ENCODE results near the gene HS6ST2.

GRCh38 chrX:132665676-132666075 lies 292.8 kb downstream of the HS6ST2 start:
- TF ChIP-seq EZH2 (IDR thresholded peaks at IDR 0.05; ENCODE audit: insufficient read depth, poor library complexity, severe bottlenecking) (no peak), EZH2phosphoT487 (IDR thresholded peaks at IDR 0.05; ENCODE audit: insufficient read depth, low read depth) (no peak)
